Measurements from ENCODE around the gene EGLN3.

The EGLN3 gene

DNA sequence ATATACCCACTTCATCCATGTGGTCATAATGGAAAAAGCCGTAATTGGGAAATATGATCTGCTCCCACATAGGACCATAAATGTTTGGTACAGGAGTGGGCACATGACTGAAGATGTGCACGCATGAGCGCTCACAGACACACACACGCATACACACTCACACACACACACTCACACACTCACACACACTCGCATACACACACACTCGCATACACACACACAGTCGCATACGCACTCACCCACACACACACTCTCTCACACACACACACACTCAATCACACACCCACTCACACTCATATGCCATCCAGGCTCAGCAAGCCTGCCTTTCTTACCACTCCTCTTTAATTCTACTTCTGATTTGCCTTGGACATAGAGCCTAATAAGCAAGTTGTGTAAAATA lies 45.6 kb upstream of the EGLN3 start:
- Histone ChIP-seq H3K79me2 (no peaks in the 10 kb centered on the region), H3K9ac (no peak overlapping the region), H3K4me3 (ENCODE audit: low read depth, low read length) (no peak overlapping the region), H3K36me3 (ENCODE audit: control insufficient read depth, insufficient read depth, low read length) (no peaks in the 10 kb centered on the region), H3K27me3 (ENCODE audit: control insufficient read depth, insufficient read depth, low read length) (no peaks in the 10 kb centered on the region), H3K4me1 (no peaks in the 10 kb centered on the region), H3K4me2 (ENCODE audit: low read length) (no peak overlapping the region), H3K27ac (no peak overlapping the region), H3K9me3 (ENCODE audit: control insufficient read depth, low read length) (no peaks in the 10 kb centered on the region), H2AFZ (no peak overlapping the region)
- TF ChIP-seq, protein P1, sequence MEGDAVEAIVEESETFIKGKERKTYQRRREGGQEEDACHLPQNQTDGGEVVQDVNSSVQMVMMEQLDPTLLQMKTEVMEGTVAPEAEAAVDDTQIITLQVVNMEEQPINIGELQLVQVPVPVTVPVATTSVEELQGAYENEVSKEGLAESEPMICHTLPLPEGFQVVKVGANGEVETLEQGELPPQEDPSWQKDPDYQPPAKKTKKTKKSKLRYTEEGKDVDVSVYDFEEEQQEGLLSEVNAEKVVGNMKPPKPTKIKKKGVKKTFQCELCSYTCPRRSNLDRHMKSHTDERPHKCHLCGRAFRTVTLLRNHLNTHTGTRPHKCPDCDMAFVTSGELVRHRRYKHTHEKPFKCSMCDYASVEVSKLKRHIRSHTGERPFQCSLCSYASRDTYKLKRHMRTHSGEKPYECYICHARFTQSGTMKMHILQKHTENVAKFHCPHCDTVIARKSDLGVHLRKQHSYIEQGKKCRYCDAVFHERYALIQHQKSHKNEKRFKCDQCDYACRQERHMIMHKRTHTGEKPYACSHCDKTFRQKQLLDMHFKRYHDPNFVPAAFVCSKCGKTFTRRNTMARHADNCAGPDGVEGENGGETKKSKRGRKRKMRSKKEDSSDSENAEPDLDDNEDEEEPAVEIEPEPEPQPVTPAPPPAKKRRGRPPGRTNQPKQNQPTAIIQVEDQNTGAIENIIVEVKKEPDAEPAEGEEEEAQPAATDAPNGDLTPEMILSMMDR (IDR thresholded peaks at IDR 0.05) = no peak

DNA sequence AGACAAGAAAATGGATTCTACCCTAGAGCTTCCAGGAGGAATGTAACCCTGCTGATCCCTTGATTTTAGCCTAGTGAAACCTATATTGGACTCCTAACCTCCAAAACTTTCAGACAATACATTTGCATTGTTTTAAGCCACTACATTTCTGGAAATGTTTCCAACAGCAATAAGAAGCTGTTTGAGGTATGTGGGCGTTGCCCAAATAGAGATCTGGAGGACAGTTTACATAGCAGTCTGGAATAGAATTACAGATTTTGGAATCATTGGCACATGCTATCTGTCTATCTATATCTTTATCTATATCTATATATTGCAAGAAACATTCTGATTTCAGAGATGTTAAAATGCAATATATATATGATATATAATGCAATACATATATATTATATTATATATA lies 42.4 kb upstream of the EGLN3 start:
- Histone ChIP-seq H3K9me3 (ENCODE audit: control insufficient read depth, low read length) (no peaks in the 10 kb centered on the region), H3K36me3 (ENCODE audit: control insufficient read depth, insufficient read depth, low read length) (no peaks in the 10 kb centered on the region), H3K27me3 (ENCODE audit: control insufficient read depth, insufficient read depth, low read length) (no peaks in the 10 kb centered on the region), H3K4me2 (ENCODE audit: low read length) (no peak overlapping the region), H2AFZ (no peak overlapping the region), H3K9ac (no peak overlapping the region), H3K79me2 (no peaks in the 10 kb centered on the region), H3K4me3 (ENCODE audit: low read depth, low read length) (no peak overlapping the region), H3K27ac (no peak overlapping the region), H3K4me1 (no peaks in the 10 kb centered on the region)
- TF ChIP-seq, protein P1 (IDR thresholded peaks at IDR 0.05) = no peak

- H3K79me2 ChIP-seq = no peaks in the 10 kb centered on the region
- no peaks in the 10 kb centered on the region for H3K9me3 ChIP-seq (ENCODE audit: control insufficient read depth, low read length)
- H3K4me2 ChIP-seq (ENCODE audit: low read length) = no peak overlapping the region
- H3K27me3 ChIP-seq (ENCODE audit: control insufficient read depth, insufficient read depth, low read length) = no peaks in the 10 kb centered on the region
- no peak overlapping the region for H2AFZ ChIP-seq
- no peak overlapping the region for H3K27ac ChIP-seq
- no peaks in the 10 kb centered on the region for H3K36me3 ChIP-seq (ENCODE audit: control insufficient read depth, insufficient read depth, low read length)
- H3K4me1 ChIP-seq = no peaks in the 10 kb centered on the region
- TF ChIP-seq, protein P1 (IDR thresholded peaks at IDR 0.05) = no peak
- no peak overlapping the region for H3K4me3 ChIP-seq (ENCODE audit: low read depth, low read length)
- no peak overlapping the region for H3K9ac ChIP-seq
Measured at GRCh38 chr14:33992274-33993007, 41.6 kb upstream of the EGLN3 start.

- no peak overlapping the region for H3K27ac ChIP-seq
- H3K4me2 ChIP-seq (ENCODE audit: low read length) = no peak overlapping the region
- H3K4me1 ChIP-seq = no peaks in the 10 kb centered on the region
- H3K4me3 ChIP-seq (ENCODE audit: low read depth, low read length) = no peak overlapping the region
- H3K9ac ChIP-seq = no peak overlapping the region
- TF ChIP-seq, protein P1 (IDR thresholded peaks at IDR 0.05) = no peak
- H3K36me3 ChIP-seq (ENCODE audit: control insufficient read depth, insufficient read depth, low read length) = no peaks in the 10 kb centered on the region
- H3K9me3 ChIP-seq (ENCODE audit: control insufficient read depth, low read length) = no peaks in the 10 kb centered on the region
- no peak overlapping the region for H2AFZ ChIP-seq
- H3K27me3 ChIP-seq (ENCODE audit: control insufficient read depth, insufficient read depth, low read length) = no peaks in the 10 kb centered on the region
- H3K79me2 ChIP-seq = no peaks in the 10 kb centered on the region
Measured at GRCh38 chr14:33990790-33991189, 39.9 kb upstream of the EGLN3 start.

- Histone ChIP-seq H3K27ac (no peak overlapping the region), H3K36me3 (ENCODE audit: control insufficient read depth, insufficient read depth, low read length) (no peaks in the 10 kb centered on the region), H3K27me3 (ENCODE audit: control insufficient read depth, insufficient read depth, low read length) (no peaks in the 10 kb centered on the region), H3K9me3 (ENCODE audit: control insufficient read depth, low read length) (no peaks in the 10 kb centered on the region), H2AFZ (no peak overlapping the region), H3K4me2 (ENCODE audit: low read length) (no peak overlapping the region), H3K9ac (no peak overlapping the region), H3K4me3 (ENCODE audit: low read depth, low read length) (no peak overlapping the region), H3K4me1 (no peaks in the 10 kb centered on the region), H3K79me2 (no peaks in the 10 kb centered on the region)
- TF ChIP-seq, protein P1 (IDR thresholded peaks at IDR 0.05) = no peak
Measured at GRCh38 chr14:33987565-33988080, 36.7 kb upstream of the EGLN3 start.
